ENCODE results near the gene SNCAIP. TPM values are rescaled to one million over a fixed set of nuclear protein-coding genes. Genes with fewer than 3 reads are reported as not detected.

Gene SNCAIP
- total and polyA plus RNA-seq, 9 of the 15 experiments (the other 6 are each of a cell fraction or from before 2014, with no cell fraction given), result 0.04 TPM; not detected in 8

DNA sequence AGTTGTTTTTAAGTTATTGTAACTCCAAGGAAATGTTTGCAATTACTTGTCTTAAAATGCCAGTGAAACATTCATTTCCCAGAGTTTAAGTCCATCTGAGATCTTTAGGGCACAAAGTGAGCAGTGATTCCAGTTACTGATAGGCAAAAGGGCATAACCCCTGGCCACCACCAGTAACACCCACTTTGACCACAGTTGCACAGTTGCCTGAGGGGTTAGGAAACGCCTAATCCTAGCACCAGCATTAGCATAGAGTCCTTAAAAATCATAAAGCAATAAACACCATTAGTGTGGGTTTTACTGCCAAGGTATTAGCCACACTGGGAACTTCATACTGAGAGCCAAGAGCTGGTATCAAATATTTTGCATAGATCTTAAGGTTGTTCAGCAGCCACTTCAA, 143.9 kb downstream of the SNCAIP start (continued):
- TF ChIP-seq, protein P1, sequence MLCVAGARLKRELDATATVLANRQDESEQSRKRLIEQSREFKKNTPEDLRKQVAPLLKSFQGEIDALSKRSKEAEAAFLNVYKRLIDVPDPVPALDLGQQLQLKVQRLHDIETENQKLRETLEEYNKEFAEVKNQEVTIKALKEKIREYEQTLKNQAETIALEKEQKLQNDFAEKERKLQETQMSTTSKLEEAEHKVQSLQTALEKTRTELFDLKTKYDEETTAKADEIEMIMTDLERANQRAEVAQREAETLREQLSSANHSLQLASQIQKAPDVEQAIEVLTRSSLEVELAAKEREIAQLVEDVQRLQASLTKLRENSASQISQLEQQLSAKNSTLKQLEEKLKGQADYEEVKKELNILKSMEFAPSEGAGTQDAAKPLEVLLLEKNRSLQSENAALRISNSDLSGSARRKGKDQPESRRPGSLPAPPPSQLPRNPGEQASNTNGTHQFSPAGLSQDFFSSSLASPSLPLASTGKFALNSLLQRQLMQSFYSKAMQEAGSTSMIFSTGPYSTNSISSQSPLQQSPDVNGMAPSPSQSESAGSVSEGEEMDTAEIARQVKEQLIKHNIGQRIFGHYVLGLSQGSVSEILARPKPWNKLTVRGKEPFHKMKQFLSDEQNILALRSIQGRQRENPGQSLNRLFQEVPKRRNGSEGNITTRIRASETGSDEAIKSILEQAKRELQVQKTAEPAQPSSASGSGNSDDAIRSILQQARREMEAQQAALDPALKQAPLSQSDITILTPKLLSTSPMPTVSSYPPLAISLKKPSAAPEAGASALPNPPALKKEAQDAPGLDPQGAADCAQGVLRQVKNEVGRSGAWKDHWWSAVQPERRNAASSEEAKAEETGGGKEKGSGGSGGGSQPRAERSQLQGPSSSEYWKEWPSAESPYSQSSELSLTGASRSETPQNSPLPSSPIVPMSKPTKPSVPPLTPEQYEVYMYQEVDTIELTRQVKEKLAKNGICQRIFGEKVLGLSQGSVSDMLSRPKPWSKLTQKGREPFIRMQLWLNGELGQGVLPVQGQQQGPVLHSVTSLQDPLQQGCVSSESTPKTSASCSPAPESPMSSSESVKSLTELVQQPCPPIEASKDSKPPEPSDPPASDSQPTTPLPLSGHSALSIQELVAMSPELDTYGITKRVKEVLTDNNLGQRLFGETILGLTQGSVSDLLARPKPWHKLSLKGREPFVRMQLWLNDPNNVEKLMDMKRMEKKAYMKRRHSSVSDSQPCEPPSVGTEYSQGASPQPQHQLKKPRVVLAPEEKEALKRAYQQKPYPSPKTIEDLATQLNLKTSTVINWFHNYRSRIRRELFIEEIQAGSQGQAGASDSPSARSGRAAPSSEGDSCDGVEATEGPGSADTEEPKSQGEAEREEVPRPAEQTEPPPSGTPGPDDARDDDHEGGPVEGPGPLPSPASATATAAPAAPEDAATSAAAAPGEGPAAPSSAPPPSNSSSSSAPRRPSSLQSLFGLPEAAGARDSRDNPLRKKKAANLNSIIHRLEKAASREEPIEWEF (CRISPR knock-in tag; IDR thresholded peaks at IDR 0.05), result no peak

GRCh38 chr5:122457178-122457826, 145.3 kb downstream of the SNCAIP start:
- in situ Hi-C loops (cut with MboI), result no loop called here
- POLR2A ChIA-PET, result interaction anchor here (1.0 kb wide), 1 partner anchor 30 kb away, joined by 4 read pairs; no protein-coding TSS in a partner anchor
- no peaks in the 10 kb centered on the region for H4K20me1 ChIP-seq (replicated peaks; ENCODE audit: control insufficient read depth, insufficient read depth, low read length)
- no peaks in the 10 kb centered on the region for H3K36me3 ChIP-seq (ENCODE audit: control insufficient read depth, insufficient read depth, low read length)
- CTCF ChIA-PET (ENCODE audit: low intra/inter-chr PET ratio), result interaction anchor here (0.6 kb wide), 1 partner anchor 9 kb away, joined by 3 read pairs; no protein-coding TSS in a partner anchor
- WGBS (ENCODE audit: insufficient coverage, low coverage, missing lambda C conversion rate), result 0% methylated on average over 6 of the region's 6 CpGs
- H2AFZ ChIP-seq (ENCODE audit: low read depth, low read length), result no peak overlapping the region
- no peaks in the 10 kb centered on the region for H3K9me1 ChIP-seq (ENCODE audit: control insufficient read depth, insufficient read depth, low read length)
- FAIRE-seq (no peak), DNase-seq (ENCODE audit: extremely low read depth in 1 of 4, low spot score in 3 of 4) (no peak), ATAC-seq (no peak)
- H3K27me3 ChIP-seq (ENCODE audit: control insufficient read depth in 2 of 2, insufficient read depth in 2 of 2, low read length in 2 of 2), result no peaks in the 10 kb centered on the region
- intact Hi-C loops (cut with micrococcal nuclease), result no loop called here
- no peak overlapping the region for H3K4me3 ChIP-seq
- H3K9me3 ChIP-seq (replicated peaks; ENCODE audit: control insufficient read depth, insufficient read depth, low read depth, low read length), result no peaks in the 10 kb centered on the region
- H3K4me2 ChIP-seq (ENCODE audit: insufficient read depth, low read length), result no peak overlapping the region
- no peaks in the 10 kb centered on the region for H3K79me2 ChIP-seq (ENCODE audit: control insufficient read depth, insufficient read depth, low read length)
- H3K9ac ChIP-seq (ENCODE audit: insufficient read depth in 1 of 2, low read depth in 2 of 2, low read length in 2 of 2), result no peak overlapping the region
- H3K27ac ChIP-seq (ENCODE audit: extremely low read depth, low read depth, low read length), result no peak overlapping the region
- TF ChIP-seq FOXM1 (IDR thresholded peaks at IDR 0.05; ENCODE audit: low read depth) (no peak), FOXM1 (CRISPR knock-in tag; IDR thresholded peaks at IDR 0.05; ENCODE audit: low read depth) (no peak), TAF7 (tag; IDR thresholded peaks at IDR 0.05) (no peak), GTF2E2 (tag; IDR thresholded peaks at IDR 0.05) (no peak), PHB (CRISPR knock-in tag; IDR thresholded peaks at IDR 0.05) (no peak), STAG1 (CRISPR knock-in tag; IDR thresholded peaks at IDR 0.05; ENCODE audit: borderline replicate concordance) (no peak)
- H3K4me1 ChIP-seq (replicated peaks in 1 of 2; ENCODE audit: control insufficient read depth in 2 of 2, insufficient read depth in 2 of 2, low read length in 2 of 2), result no peaks in the 10 kb centered on the region
- no TSS peak for BruUV-seq (replicated peaks)
